ENCODE measurements around the gene NEB. TPM values are rescaled to one million over a fixed set of nuclear protein-coding genes. Genes with fewer than 3 reads are reported as not detected.
"Not testable (repeated sequence)": the region's sequence is repeated elsewhere in the genome, so short reads cannot be mapped to it uniquely, and the experiment has no call there.

Gene NEB
- total RNA-seq, 2 experiments from 2014 or later = 0.05 to 0.14 TPM

DNA sequence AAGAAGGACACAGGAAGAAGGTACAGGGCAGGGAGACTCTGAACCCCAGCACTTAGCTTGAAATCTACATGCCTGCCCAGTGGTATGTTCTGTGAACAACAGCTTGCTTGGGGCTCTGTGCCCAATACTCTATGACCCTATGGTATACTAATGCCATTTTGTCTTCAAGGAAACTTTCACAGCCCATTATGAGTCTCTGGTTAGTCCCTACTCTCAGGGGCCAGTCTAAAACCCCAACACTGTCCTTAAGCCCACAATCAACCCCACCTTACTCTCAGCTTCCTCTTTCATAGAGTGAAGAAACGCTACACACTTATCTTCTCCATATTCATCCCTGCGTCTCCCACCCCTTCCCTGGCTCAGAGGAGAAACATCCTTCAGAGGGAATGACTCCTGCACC, 16.0 kb downstream of the NEB start:
- ChIA-PET POLR2A (no interaction called here), CTCF (interaction anchor here (0.6 kb wide), 1 partner anchor 26 kb away, joined by 3 read pairs; no protein-coding TSS in a partner anchor)
- Mint-ChIP-seq H3K36me3 (no peaks in the 10 kb centered on the region), H3K4me1 (ENCODE audit: low read depth) (no peaks in the 10 kb centered on the region), H3K9me3 (no peaks in the 10 kb centered on the region), H3K4me3 (no peak overlapping the region), H3K27ac (no peak overlapping the region), H3K27me3 (no peaks in the 10 kb centered on the region)
- intact Hi-C loops (cut with micrococcal nuclease) = no loop called here
- DNase-seq = no peak

DNA sequence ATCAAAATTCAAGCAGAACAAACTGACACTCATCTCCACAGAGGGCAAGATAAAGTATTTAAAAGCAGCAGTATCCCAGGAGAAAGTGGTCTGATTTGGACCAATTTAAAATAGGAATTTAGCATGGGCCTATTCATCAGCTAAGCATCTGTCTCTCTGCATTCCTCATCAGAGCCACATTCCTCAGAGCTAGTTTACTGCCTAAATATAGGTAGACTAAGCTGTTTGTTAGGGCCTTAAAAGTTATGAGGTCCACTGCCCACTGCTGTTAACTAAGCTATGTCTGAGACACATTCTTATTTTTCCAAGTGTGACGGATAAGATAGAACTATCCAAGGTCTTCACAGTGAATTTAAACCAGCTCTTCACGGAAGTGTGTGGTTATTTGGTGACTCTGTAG, 17.6 kb downstream of the NEB start:
- H3K4me3 Mint-ChIP-seq = no peak overlapping the region
- intact Hi-C loops (cut with micrococcal nuclease) = no loop called here
- no peak overlapping the region for H3K27ac Mint-ChIP-seq
- no peaks in the 10 kb centered on the region for H3K36me3 Mint-ChIP-seq
- H3K9me3 Mint-ChIP-seq = no peaks in the 10 kb centered on the region
- CTCF ChIA-PET = no interaction called here
- H3K4me1 Mint-ChIP-seq (ENCODE audit: low read depth) = no peaks in the 10 kb centered on the region
- POLR2A ChIA-PET = no interaction called here
- DNase-seq = no peak
- no peaks in the 10 kb centered on the region for H3K27me3 Mint-ChIP-seq

DNA sequence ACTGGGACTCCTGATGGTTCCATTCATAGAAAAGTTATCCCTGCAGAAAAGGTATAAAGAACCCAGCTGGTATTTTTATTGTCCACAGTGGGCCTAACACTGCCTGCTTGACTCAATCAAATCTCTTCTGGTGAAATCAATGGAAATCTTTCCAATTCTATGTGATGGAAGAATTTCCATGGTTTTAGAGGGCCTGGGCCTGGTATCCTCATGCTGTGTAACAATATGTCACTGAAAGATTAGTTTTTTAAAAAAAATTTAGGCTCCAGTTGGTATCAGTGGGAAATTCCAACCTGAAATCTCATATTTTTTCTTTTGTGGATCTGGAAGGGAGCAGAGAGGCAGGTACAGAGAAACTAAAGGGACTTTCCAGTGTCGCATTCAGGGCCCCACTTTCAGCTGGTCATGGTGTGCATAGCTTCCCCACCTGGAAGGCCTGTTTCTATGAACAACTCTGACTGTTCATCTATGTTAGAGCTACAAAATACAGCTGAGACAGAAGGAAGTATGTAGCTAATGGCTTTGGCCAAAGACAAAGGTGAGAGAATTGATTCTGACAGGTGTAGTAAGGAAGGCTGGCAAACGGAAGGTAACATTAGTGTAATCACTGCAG, 20.9 kb downstream of the NEB start:
- Mint-ChIP-seq H3K27ac (no peak overlapping the region), H3K27me3 (no peaks in the 10 kb centered on the region), H3K4me3 (no peak overlapping the region), H3K4me1 (ENCODE audit: low read depth) (no peaks in the 10 kb centered on the region), H3K36me3 (no peaks in the 10 kb centered on the region), H3K9me3 (no peaks in the 10 kb centered on the region)
- intact Hi-C loops (cut with micrococcal nuclease) = no loop called here
- ChIA-PET POLR2A (no interaction called here), CTCF (interaction anchor here (1.1 kb wide), 1 partner anchor 285 kb away, joined by 3 read pairs; no protein-coding TSS in a partner anchor)
- DNase-seq = no peak

DNA sequence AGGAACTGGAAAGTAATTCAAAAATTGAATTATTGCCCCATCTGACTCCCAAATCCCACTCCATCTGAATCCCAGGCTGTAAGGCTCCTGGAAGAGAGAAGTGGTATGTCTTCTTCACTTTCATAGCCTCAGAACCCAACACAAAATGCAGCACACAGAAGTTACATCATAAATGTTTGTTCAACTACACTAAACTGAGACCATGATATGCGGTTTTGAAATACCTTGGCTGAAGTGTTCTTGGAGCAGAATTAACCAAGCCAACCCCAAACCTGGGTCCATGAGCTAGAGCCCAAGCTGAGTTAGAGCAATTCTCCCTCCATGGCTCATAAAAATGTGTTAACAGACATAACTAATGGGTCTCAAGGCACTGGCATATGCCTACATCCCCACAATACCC, 23.3 kb downstream of the NEB start:
- intact Hi-C loops (cut with micrococcal nuclease) = no loop called here
- Mint-ChIP-seq H3K4me1 (ENCODE audit: low read depth) (no peaks in the 10 kb centered on the region), H3K27me3 (no peaks in the 10 kb centered on the region), H3K4me3 (no peak overlapping the region), H3K9me3 (no peaks in the 10 kb centered on the region), H3K36me3 (no peaks in the 10 kb centered on the region), H3K27ac (no peak overlapping the region)
- POLR2A ChIA-PET = no interaction called here
- CTCF ChIA-PET = no interaction called here
- no peak for DNase-seq

DNA sequence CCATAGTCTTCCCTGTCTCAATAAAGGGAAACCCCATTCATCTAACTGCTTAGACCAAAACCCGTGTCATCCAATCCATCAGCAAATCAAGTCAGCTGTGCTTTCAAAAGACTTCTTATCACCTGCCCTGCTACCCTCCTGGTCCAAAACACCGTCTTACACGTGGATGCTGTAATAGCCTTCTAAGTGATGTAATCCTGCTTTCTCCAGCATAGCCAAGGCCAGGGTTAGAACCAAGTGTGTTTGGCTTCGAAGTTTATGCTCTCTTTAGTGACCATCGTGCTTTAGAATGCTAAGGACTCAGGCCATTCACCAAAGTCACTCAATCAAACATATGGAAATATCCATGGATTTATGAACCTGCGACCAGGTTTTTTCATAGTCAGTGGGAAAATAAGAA, 25.5 kb downstream of the NEB start:
- POLR2A ChIA-PET = no interaction called here
- Mint-ChIP-seq H3K27ac (no peak overlapping the region), H3K9me3 (no peaks in the 10 kb centered on the region), H3K4me1 (ENCODE audit: low read depth) (no peaks in the 10 kb centered on the region), H3K4me3 (no peak overlapping the region), H3K36me3 (peaks cover 2% of the 10 kb centered on the region), H3K27me3 (peaks cover 2% of the 10 kb centered on the region)
- intact Hi-C loops (cut with micrococcal nuclease) = no loop called here
- CTCF ChIA-PET = no interaction called here
- no peak for DNase-seq

DNA sequence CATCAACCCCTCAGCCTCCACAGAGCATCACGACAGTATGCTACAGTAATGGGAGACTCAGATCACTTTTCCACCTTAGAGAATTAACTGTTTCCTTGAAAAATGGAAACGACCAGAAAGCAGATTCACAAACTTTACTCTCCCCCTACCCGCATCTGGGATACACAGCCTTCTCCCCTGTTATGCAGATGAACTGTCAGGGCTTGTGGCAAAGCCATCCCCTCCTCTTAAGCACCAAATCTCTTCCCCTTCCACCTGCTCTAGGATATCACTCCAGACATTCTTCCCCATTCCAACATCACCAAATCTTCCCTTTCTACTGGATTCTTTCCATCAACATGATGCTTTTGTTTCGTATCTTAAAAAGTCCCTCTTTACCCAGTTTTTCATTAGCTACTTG, 26.4 kb downstream of the NEB start:
- Mint-ChIP-seq H3K36me3 (peaks cover 2% of the 10 kb centered on the region), H3K4me1 (ENCODE audit: low read depth) (no peaks in the 10 kb centered on the region), H3K4me3 (no peak overlapping the region), H3K27me3 (peaks cover 2% of the 10 kb centered on the region), H3K9me3 (no peaks in the 10 kb centered on the region), H3K27ac (no peak overlapping the region)
- ChIA-PET POLR2A (no interaction called here), CTCF (no interaction called here)
- intact Hi-C loops (cut with micrococcal nuclease) = no loop called here
- DNase-seq = no peak

DNA sequence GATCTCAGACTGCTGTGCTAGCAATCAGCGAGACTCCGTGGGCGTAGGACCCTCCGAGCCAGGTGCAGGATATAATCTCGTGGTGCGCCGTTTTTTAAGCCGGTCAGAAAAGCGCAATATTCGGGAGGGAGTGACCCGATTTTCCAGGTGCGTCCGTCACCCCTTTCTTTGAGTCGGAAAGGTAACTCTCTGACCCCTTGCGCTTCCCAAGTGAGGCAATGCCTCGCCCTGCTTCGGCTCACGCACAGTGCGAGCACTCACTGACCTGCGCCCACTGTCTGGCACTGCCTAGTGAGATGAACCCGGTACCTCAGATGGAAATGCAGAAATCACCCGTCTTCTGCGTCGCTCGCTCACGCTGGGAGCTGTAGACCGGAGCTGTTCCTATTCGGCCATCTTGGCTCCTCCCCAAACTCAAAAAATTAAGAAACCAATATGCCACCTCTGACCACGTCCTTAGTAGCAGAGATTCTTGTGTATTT, 29.8 kb downstream of the NEB start:
- H3K4me3 Mint-ChIP-seq; H3K27ac Mint-ChIP-seq; H3K9me3 Mint-ChIP-seq; DNase-seq; CTCF ChIA-PET; H3K27me3 Mint-ChIP-seq; intact Hi-C loops (cut with micrococcal nuclease); H3K4me1 Mint-ChIP-seq (ENCODE audit: low read depth); H3K36me3 Mint-ChIP-seq; POLR2A ChIA-PET: not testable (repeated sequence)

DNA sequence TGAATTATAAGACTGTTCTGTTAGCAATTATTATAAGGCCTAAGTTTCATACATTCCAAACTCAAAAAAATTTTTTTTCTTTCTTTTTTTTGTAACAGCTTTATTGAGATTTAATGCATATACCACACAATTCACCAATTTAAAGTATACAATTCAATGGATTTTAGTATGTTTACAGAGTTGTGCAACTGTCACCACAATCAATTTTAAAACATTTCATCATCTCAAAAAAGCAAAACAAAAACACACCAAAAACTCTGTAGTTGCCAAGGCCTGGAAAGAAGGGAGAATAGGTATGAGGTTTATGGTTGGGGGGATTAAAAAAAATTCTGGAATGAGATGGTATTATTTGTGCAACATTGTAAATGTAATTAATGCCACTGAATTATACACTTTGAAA, 36.1 kb downstream of the NEB start:
- H3K27ac Mint-ChIP-seq; H3K9me3 Mint-ChIP-seq; CTCF ChIA-PET; intact Hi-C loops (cut with micrococcal nuclease); H3K4me3 Mint-ChIP-seq; H3K4me1 Mint-ChIP-seq (ENCODE audit: low read depth); H3K36me3 Mint-ChIP-seq; DNase-seq; POLR2A ChIA-PET; H3K27me3 Mint-ChIP-seq: not testable (repeated sequence)

DNA sequence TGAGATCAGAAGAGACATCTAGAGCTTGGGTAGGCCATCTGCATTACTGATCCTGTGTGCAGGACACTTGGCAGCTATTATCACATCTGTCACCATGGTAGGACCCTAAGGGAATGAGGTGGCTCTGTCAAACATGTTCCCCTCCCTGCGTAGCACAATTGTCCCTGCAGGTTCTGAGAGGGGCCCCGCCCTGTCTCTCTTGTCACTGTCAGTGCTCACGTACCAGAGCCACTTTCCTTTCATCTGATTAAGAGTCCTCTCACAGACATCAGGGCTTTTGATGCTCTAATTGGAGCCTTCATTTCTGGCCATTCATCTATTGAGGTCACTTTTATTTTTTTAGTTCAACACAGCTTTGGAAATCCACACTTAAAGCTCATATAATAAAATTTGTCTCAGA, 38.5 kb downstream of the NEB start:
- CTCF ChIA-PET = no interaction called here
- DNase-seq = no peak
- H3K36me3 Mint-ChIP-seq = no peaks in the 10 kb centered on the region
- H3K27me3 Mint-ChIP-seq = no peaks in the 10 kb centered on the region
- intact Hi-C loops (cut with micrococcal nuclease) = no loop called here
- H3K27ac Mint-ChIP-seq = no peak overlapping the region
- no peak overlapping the region for H3K4me3 Mint-ChIP-seq
- no peaks in the 10 kb centered on the region for H3K4me1 Mint-ChIP-seq (ENCODE audit: low read depth)
- POLR2A ChIA-PET = no interaction called here
- H3K9me3 Mint-ChIP-seq = no peaks in the 10 kb centered on the region

DNA sequence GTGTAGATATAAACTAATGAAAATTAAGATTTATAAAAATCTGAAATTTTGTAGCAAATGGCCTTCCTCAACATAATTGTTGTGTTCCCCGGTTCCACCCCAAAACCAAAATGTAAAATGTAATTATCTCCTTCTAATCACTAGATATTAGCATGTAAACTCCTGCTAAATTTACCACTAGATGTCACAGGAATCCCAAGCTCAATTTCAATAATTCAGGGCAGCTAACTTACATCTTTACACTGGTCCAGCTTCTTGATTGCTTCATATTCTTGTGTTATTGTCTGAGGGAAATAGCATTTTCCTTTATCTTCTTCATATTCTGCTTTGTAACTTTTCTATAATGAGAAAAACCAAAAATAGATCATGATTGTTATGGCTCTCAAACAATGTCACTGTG, 42.6 kb downstream of the NEB start:
- H3K27me3 Mint-ChIP-seq = no peaks in the 10 kb centered on the region
- H3K36me3 Mint-ChIP-seq = no peaks in the 10 kb centered on the region
- POLR2A ChIA-PET = no interaction called here
- no peak overlapping the region for H3K27ac Mint-ChIP-seq
- H3K9me3 Mint-ChIP-seq = no peaks in the 10 kb centered on the region
- no peak overlapping the region for H3K4me3 Mint-ChIP-seq
- CTCF ChIA-PET = interaction anchor here (0.7 kb wide), 1 partner anchor 27 kb away, joined by 3 read pairs; no protein-coding TSS in a partner anchor
- intact Hi-C loops (cut with micrococcal nuclease) = no loop called here
- no peak for DNase-seq
- H3K4me1 Mint-ChIP-seq (ENCODE audit: low read depth) = no peaks in the 10 kb centered on the region

DNA sequence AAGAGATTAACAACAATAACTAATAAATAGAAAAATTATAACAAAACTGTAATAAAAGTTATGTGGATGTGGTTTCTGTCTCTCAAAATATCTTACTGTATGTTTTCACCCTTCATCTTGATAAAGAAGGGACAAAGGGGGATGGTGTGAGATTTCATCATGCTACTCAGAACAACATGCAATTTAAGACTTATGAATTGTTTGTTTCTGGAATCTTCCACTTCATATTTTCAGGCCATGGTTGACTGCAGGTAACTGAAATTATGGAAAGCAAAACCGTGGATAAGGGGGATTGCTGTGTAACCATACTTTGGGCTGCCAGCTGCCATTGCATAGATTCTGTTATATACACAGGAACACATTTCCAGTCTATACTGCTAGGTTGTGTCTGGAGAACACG, 45.6 kb downstream of the NEB start:
- POLR2A ChIA-PET = no interaction called here
- H3K9me3 Mint-ChIP-seq = no peaks in the 10 kb centered on the region
- H3K4me1 Mint-ChIP-seq (ENCODE audit: low read depth) = no peaks in the 10 kb centered on the region
- no peaks in the 10 kb centered on the region for H3K36me3 Mint-ChIP-seq
- H3K27ac Mint-ChIP-seq = no peak overlapping the region
- DNase-seq = no peak
- intact Hi-C loops (cut with micrococcal nuclease) = no loop called here
- H3K27me3 Mint-ChIP-seq = no peaks in the 10 kb centered on the region
- CTCF ChIA-PET = no interaction called here
- no peak overlapping the region for H3K4me3 Mint-ChIP-seq

DNA sequence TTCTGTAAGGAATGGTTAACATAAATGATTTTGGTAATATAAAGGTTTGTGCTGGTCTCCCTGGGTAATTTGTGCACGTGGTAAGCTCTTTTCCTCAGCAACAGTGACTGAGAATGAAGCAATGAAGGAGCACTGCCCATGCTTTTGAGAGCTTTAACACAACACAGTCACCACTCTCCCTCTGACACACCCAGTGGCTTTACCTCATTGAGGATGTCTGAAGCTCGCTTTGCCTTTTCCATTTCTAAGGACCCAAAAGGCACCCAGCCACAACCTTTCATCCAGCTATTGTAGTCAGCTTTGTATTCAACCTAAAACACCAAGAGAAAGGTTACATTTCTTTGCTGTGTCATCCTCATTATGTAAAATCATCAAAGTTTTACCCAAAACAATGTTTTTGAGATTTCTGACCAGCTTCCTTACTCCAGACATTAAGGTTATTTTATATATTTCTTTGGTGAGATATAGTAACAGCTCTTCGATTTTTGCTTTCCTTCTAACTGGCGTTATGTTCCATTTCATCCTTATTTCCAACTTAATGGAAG, 51.7 kb downstream of the NEB start:
- CTCF ChIA-PET = no interaction called here
- intact Hi-C loops (cut with micrococcal nuclease) = no loop called here
- POLR2A ChIA-PET = no interaction called here
- DNase-seq = no peak
- H3K27ac Mint-ChIP-seq = no peak overlapping the region
- H3K27me3 Mint-ChIP-seq = no peaks in the 10 kb centered on the region
- H3K36me3 Mint-ChIP-seq = no peaks in the 10 kb centered on the region
- no peaks in the 10 kb centered on the region for H3K4me1 Mint-ChIP-seq (ENCODE audit: low read depth)
- H3K9me3 Mint-ChIP-seq = no peaks in the 10 kb centered on the region
- H3K4me3 Mint-ChIP-seq = no peak overlapping the region

DNA sequence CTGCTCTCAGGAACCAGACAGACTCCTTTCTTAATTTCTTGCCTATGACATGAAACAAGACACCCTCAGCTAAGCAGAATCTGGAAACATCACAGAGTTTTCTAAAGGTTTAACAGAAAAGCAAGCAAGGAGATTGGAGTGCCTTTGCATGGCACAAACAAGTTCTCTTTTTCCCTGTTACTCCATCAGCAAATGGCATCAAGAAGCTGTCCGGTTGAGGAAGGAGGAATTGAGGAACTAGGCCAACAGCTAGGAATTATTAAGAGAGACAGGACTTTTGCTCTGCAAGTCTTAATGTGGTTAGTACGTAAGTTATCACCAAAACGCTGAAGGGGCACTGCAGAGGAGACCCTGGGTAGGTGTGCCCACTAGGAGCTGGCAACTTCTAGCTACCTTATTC, 53.2 kb downstream of the NEB start:
- no peaks in the 10 kb centered on the region for H3K27me3 Mint-ChIP-seq
- POLR2A ChIA-PET = no interaction called here
- no peak for DNase-seq
- intact Hi-C loops (cut with micrococcal nuclease) = no loop called here
- H3K27ac Mint-ChIP-seq = no peak overlapping the region
- H3K36me3 Mint-ChIP-seq = peaks cover 2% of the 10 kb centered on the region
- CTCF ChIA-PET = no interaction called here
- H3K9me3 Mint-ChIP-seq = no peaks in the 10 kb centered on the region
- H3K4me1 Mint-ChIP-seq (ENCODE audit: low read depth) = no peaks in the 10 kb centered on the region
- no peak overlapping the region for H3K4me3 Mint-ChIP-seq

Data from activated CD4-positive, alpha-beta memory T cell treated with anti-CD3 and anti-CD28 coated beads for 36 hours (primary cell).